ENCODE measurements around the gene RBM47.
"Not testable (repeated sequence)": the region's sequence is repeated elsewhere in the genome, so short reads cannot be mapped to it uniquely, and the experiment has no call there.

The RBM47 gene

GRCh38 chr4:40523581-40523980 is 106.1 kb downstream of the RBM47 start:
- H3K79me2 ChIP-seq (ENCODE audit: low read length), result no peaks in the 10 kb centered on the region
- H3K4me3 ChIP-seq (ENCODE audit: low read length), result no peak overlapping the region
- no peak overlapping the region for H3K4me2 ChIP-seq (ENCODE audit: low read length)
- H3K27me3 ChIP-seq (ENCODE audit: low read depth, low read length), result no peaks in the 10 kb centered on the region
- H3K27ac ChIP-seq (ENCODE audit: low read length), result no peak overlapping the region
- no peaks in the 10 kb centered on the region for H4K20me1 ChIP-seq (ENCODE audit: insufficient read depth, low read length)
- H3K9ac ChIP-seq (ENCODE audit: low read length), result no peak overlapping the region
- H2AFZ ChIP-seq (ENCODE audit: low read depth, low read length), result no peak overlapping the region
- no peaks in the 10 kb centered on the region for H3K9me3 ChIP-seq (ENCODE audit: insufficient read depth, low read length)
- H3K4me1 ChIP-seq (ENCODE audit: low read length), result peaks cover 15% of the 10 kb centered on the region
- TF ChIP-seq CTCF (IDR thresholded peaks at IDR 0.05; ENCODE audit: low read depth, low read length) (no peak), EZH2phosphoT487 (IDR thresholded peaks at IDR 0.05; ENCODE audit: low read depth) (no peak)
- H3K36me3 ChIP-seq (replicated peaks; ENCODE audit: low read depth, low read length), result no peaks in the 10 kb centered on the region

- Histone ChIP-seq H4K20me1 (ENCODE audit: insufficient read depth, low read length) (no peaks in the 10 kb centered on the region), H3K4me3 (ENCODE audit: low read length) (no peak overlapping the region), H3K27ac (ENCODE audit: low read length) (no peak overlapping the region), H3K27me3 (ENCODE audit: low read depth, low read length) (no peaks in the 10 kb centered on the region), H3K4me1 (ENCODE audit: low read length) (peaks cover 15% of the 10 kb centered on the region), H3K36me3 (replicated peaks; ENCODE audit: low read depth, low read length) (no peaks in the 10 kb centered on the region), H3K9ac (ENCODE audit: low read length) (no peak overlapping the region), H3K4me2 (ENCODE audit: low read length) (no peak overlapping the region), H2AFZ (ENCODE audit: low read depth, low read length) (no peak overlapping the region), H3K9me3 (ENCODE audit: insufficient read depth, low read length) (no peaks in the 10 kb centered on the region), H3K79me2 (ENCODE audit: low read length) (no peaks in the 10 kb centered on the region)
- TF ChIP-seq CTCF (IDR thresholded peaks at IDR 0.05; ENCODE audit: low read depth, low read length), result no peak
- TF ChIP-seq EZH2phosphoT487 (IDR thresholded peaks at IDR 0.05; ENCODE audit: low read depth), result no peak
Observed at GRCh38 chr4:40521957-40522356, 107.7 kb downstream of the RBM47 start.

- Histone ChIP-seq H3K4me2 (ENCODE audit: low read length) (no peak overlapping the region), H2AFZ (ENCODE audit: low read depth, low read length) (no peak overlapping the region), H3K4me1 (ENCODE audit: low read length) (peaks cover 23% of the 10 kb centered on the region), H3K9me3 (ENCODE audit: insufficient read depth, low read length) (no peaks in the 10 kb centered on the region), H4K20me1 (ENCODE audit: insufficient read depth, low read length) (no peaks in the 10 kb centered on the region), H3K9ac (ENCODE audit: low read length) (no peak overlapping the region), H3K4me3 (ENCODE audit: low read length) (no peak overlapping the region), H3K36me3 (replicated peaks; ENCODE audit: low read depth, low read length) (no peaks in the 10 kb centered on the region), H3K27ac (ENCODE audit: low read length) (no peak overlapping the region), H3K79me2 (ENCODE audit: low read length) (no peaks in the 10 kb centered on the region), H3K27me3 (ENCODE audit: low read depth, low read length) (no peaks in the 10 kb centered on the region)
- TF ChIP-seq CTCF (IDR thresholded peaks at IDR 0.05; ENCODE audit: low read depth, low read length), result no peak
- no peak for TF ChIP-seq EZH2phosphoT487 (IDR thresholded peaks at IDR 0.05; ENCODE audit: low read depth)
Observed at GRCh38 chr4:40520533-40520932, 109.1 kb downstream of the RBM47 start.

- H3K9ac ChIP-seq (ENCODE audit: low read length); H3K79me2 ChIP-seq (ENCODE audit: low read length); H3K36me3 ChIP-seq (replicated peaks; ENCODE audit: low read depth, low read length); H3K4me2 ChIP-seq (ENCODE audit: low read length); H3K27me3 ChIP-seq (ENCODE audit: low read depth, low read length); H3K4me3 ChIP-seq (ENCODE audit: low read length); H4K20me1 ChIP-seq (ENCODE audit: insufficient read depth, low read length); H3K27ac ChIP-seq (ENCODE audit: low read length); H2AFZ ChIP-seq (ENCODE audit: low read depth, low read length); H3K9me3 ChIP-seq (ENCODE audit: insufficient read depth, low read length): not testable (repeated sequence)
- H3K4me1 ChIP-seq (ENCODE audit: low read length), result peaks cover 25% of the 10 kb centered on the region
Observed at GRCh38 chr4:40517081-40517480, 112.6 kb downstream of the RBM47 start.

- Histone ChIP-seq H2AFZ (ENCODE audit: low read depth, low read length) (no peak overlapping the region), H3K36me3 (replicated peaks; ENCODE audit: low read depth, low read length) (no peaks in the 10 kb centered on the region), H3K9ac (ENCODE audit: low read length) (no peak overlapping the region), H3K79me2 (ENCODE audit: low read length) (no peaks in the 10 kb centered on the region), H3K9me3 (ENCODE audit: insufficient read depth, low read length) (no peaks in the 10 kb centered on the region), H3K27ac (ENCODE audit: low read length) (no peak overlapping the region), H3K27me3 (ENCODE audit: low read depth, low read length) (peaks cover 9% of the 10 kb centered on the region), H3K4me2 (ENCODE audit: low read length) (no peak overlapping the region), H3K4me3 (ENCODE audit: low read length) (no peak overlapping the region), H4K20me1 (ENCODE audit: insufficient read depth, low read length) (no peaks in the 10 kb centered on the region), H3K4me1 (ENCODE audit: low read length) (peaks cover 25% of the 10 kb centered on the region)
- no peak for TF ChIP-seq CTCF (IDR thresholded peaks at IDR 0.05; ENCODE audit: low read depth, low read length)
- TF ChIP-seq EZH2phosphoT487 (IDR thresholded peaks at IDR 0.05; ENCODE audit: low read depth), result no peak
Observed at GRCh38 chr4:40516651-40517050, 113.0 kb downstream of the RBM47 start.
